Measurements from ENCODE around the gene CNPY1.

Gene CNPY1

DNA sequence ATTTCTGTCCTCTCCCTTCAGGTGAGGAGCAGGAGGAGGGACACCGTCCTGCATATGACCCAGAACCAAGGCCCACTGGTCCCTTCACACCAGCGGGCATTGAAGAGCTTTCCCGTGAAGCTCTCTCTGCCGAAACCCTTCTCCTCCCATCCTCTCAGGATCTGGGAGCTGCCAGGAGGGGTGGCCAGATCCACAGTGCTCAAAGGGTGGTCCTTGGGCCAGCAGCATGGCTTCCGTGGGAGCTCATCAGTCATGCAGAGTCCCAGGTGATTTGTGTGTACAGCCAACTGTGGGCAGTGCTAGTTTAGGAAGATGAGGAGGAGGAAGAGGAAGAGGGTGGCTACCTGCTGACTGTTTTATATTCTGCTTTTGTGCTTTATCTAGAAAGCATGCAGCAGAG is 28.4 kb downstream of the CNPY1 start:
- no peaks in the 10 kb centered on the region for H3K27me3 ChIP-seq (ENCODE audit: control insufficient read depth, insufficient read depth, low read length)
- H2AFZ ChIP-seq, result no peak overlapping the region
- no peak for TF ChIP-seq CTCF (IDR thresholded peaks at IDR 0.05)
- H3K4me1 ChIP-seq, result no peaks in the 10 kb centered on the region
- H3K79me2 ChIP-seq, result no peaks in the 10 kb centered on the region
- H3K9ac ChIP-seq, result no peak overlapping the region
- H3K27ac ChIP-seq, result no peak overlapping the region
- H3K4me2 ChIP-seq (ENCODE audit: low read length), result no peak overlapping the region
- H3K36me3 ChIP-seq (ENCODE audit: control insufficient read depth, insufficient read depth, low read length), result no peaks in the 10 kb centered on the region
- H3K4me3 ChIP-seq (ENCODE audit: low read depth, low read length), result no peak overlapping the region
- H3K9me3 ChIP-seq (ENCODE audit: control insufficient read depth, low read length), result no peaks in the 10 kb centered on the region

- Histone ChIP-seq H3K9me3 (ENCODE audit: control insufficient read depth, low read length) (no peaks in the 10 kb centered on the region), H3K27me3 (ENCODE audit: control insufficient read depth, insufficient read depth, low read length) (no peaks in the 10 kb centered on the region), H2AFZ (no peak overlapping the region), H3K4me3 (ENCODE audit: low read depth, low read length) (no peak overlapping the region), H3K4me1 (no peaks in the 10 kb centered on the region), H3K4me2 (ENCODE audit: low read length) (no peak overlapping the region), H3K9ac (no peak overlapping the region), H3K27ac (no peak overlapping the region), H3K79me2 (no peaks in the 10 kb centered on the region), H3K36me3 (ENCODE audit: control insufficient read depth, insufficient read depth, low read length) (no peaks in the 10 kb centered on the region)
- TF ChIP-seq CTCF (IDR thresholded peaks at IDR 0.05), result no peak
Measured at GRCh38 chr7:155517452-155517851, 28.9 kb downstream of the CNPY1 start.

DNA sequence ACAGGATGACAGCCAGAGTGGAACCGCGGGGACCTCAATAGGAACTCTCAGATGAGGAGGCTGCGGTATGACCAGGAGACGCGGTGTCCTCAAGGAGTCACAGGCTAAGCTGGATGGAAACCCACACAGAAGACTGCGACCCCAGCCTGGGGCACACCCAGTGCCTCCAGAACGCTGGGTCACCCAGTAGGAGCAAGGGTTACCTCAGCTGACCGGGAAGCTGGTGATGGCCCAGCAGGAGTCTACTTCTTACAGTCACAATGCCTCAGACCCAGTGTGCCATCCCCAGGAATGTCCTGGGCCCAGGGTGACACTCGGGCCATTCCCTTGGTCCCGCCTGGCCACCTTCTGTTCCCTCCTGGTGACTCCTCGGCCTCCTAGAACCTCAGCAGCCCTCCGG is 29.9 kb downstream of the CNPY1 start:
- no peaks in the 10 kb centered on the region for H3K9me3 ChIP-seq (ENCODE audit: control insufficient read depth, low read length)
- no peak overlapping the region for H3K4me2 ChIP-seq (ENCODE audit: low read length)
- no peaks in the 10 kb centered on the region for H3K4me1 ChIP-seq
- no peak overlapping the region for H3K27ac ChIP-seq
- no peak overlapping the region for H2AFZ ChIP-seq
- no peak overlapping the region for H3K9ac ChIP-seq
- no peaks in the 10 kb centered on the region for H3K79me2 ChIP-seq
- no peaks in the 10 kb centered on the region for H3K27me3 ChIP-seq (ENCODE audit: control insufficient read depth, insufficient read depth, low read length)
- no peaks in the 10 kb centered on the region for H3K36me3 ChIP-seq (ENCODE audit: control insufficient read depth, insufficient read depth, low read length)
- no peak for TF ChIP-seq CTCF (IDR thresholded peaks at IDR 0.05)
- H3K4me3 ChIP-seq (ENCODE audit: low read depth, low read length), result no peak overlapping the region

- H3K9me3 ChIP-seq (ENCODE audit: control insufficient read depth, low read length), result no peaks in the 10 kb centered on the region
- no peak overlapping the region for H3K27ac ChIP-seq
- no peaks in the 10 kb centered on the region for H3K27me3 ChIP-seq (ENCODE audit: control insufficient read depth, insufficient read depth, low read length)
- H3K4me2 ChIP-seq (ENCODE audit: low read length), result no peak overlapping the region
- no peaks in the 10 kb centered on the region for H3K4me1 ChIP-seq
- H3K4me3 ChIP-seq (ENCODE audit: low read depth, low read length), result no peak overlapping the region
- no peak overlapping the region for H3K9ac ChIP-seq
- no peaks in the 10 kb centered on the region for H3K79me2 ChIP-seq
- H3K36me3 ChIP-seq (ENCODE audit: control insufficient read depth, insufficient read depth, low read length), result no peaks in the 10 kb centered on the region
- no peak overlapping the region for H2AFZ ChIP-seq
- no peak for TF ChIP-seq CTCF (IDR thresholded peaks at IDR 0.05)
Measured at GRCh38 chr7:155515318-155515717, 31.0 kb downstream of the CNPY1 start.

DNA sequence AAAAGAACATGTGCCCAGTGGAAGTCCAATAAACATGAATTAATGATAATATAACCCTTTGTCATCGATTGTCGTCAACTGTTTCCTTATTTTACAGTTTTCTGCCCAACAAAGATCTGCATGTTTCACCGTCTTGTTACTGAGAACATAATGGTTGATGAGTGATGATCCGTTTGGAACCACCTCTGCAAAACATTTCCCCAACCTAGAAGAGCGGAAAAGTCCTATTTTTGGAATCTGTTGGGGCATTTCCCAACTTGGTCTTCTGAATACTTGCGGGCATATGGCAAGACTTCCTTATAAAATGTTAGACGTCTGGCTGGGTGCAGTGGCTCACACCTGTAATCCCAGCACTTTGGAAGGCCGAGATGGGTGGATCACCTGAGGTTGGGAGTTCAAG is 32.1 kb downstream of the CNPY1 start:
- no peak overlapping the region for H3K4me3 ChIP-seq (ENCODE audit: low read depth, low read length)
- H3K27ac ChIP-seq, result no peak overlapping the region
- no peaks in the 10 kb centered on the region for H3K79me2 ChIP-seq
- no peaks in the 10 kb centered on the region for H3K4me1 ChIP-seq
- H2AFZ ChIP-seq, result no peak overlapping the region
- no peaks in the 10 kb centered on the region for H3K36me3 ChIP-seq (ENCODE audit: control insufficient read depth, insufficient read depth, low read length)
- no peak for TF ChIP-seq CTCF (IDR thresholded peaks at IDR 0.05)
- peaks cover 2% of the 10 kb centered on the region for H3K27me3 ChIP-seq (ENCODE audit: control insufficient read depth, insufficient read depth, low read length)
- H3K9me3 ChIP-seq (ENCODE audit: control insufficient read depth, low read length), result no peaks in the 10 kb centered on the region
- no peak overlapping the region for H3K9ac ChIP-seq
- H3K4me2 ChIP-seq (ENCODE audit: low read length), result no peak overlapping the region

All from parathyroid adenoma (tissue), 2 donors.